Left cardiac atrium (tissue), 4 donors: Measurements from ENCODE around the gene TRIM10. TPM values are rescaled to one million over a fixed set of nuclear protein-coding genes. Genes with fewer than 3 reads are reported as not detected.
A peak's percentile ranks its signal among the peaks of the same experiment; 100 is the strongest.

Source experiments
- ATAC-seq, 2 donors: fragments of 200-7000 bp; cut with Tn5 transposase; one replicate each; pipeline ENCODE4 v1.9.1; 2020; ENCODE audit warnings: mild to moderate bottlenecking in 2 of 2, moderate library complexity in 2 of 2
- DNase-seq: peaks from one replicate; pipeline ENCODE4 v3.0.0-alpha.2; 2020
- intact Hi-C, 2 donors: fragments of 100-400 bp; cut with DNase I; formaldehyde crosslinking; loops; one replicate each; pipeline versions ENCODE4 v1.14.1 to v1.15.1; 2022 to 2023
- long read RNA-seq: library from polyadenylated mRNA; unstranded; transcript quantifications from one replicate; pipeline ENCODE4 v2.0.0, GENCODE V29; 2021
- total RNA-seq, 2 donors: library from RNA; stranded (reverse); fragmentation: NEBNext Ultra II Directional; extraction: Animal tissue kit (Norgen Biotek cat#: 25700); gene quantifications; one replicate each; pipeline ENCODE4 v1.2.1, GENCODE V29; 2021
- donor health status: DM: no; HTN: yes; CAD: no.
- donor health status: DM: no; HTN: yes; CAD: no; lungs with severe emphysema.
- donor health status: DM: yes; HTN: yes; CAD: no.
- donor health status: Dilated cardiomyopathy.

Gene TRIM10
- total RNA-seq, result not detected
- long read RNA-seq, result 0 reads

GRCh38 chr6:30160785-30161531 lies at the start of gene TRIM10:
TRIM10 (minus strand) TSS chr6:30161211; CDS start chr6:30160858, 353 bp downstream.
- no peak for DNase-seq
- no peak for ATAC-seq
- intact Hi-C loops, result no loop called here

GRCh38 chr6:30207619-30208295 lies 46.7 kb upstream of the TRIM10 start:
- intact Hi-C loops, result no loop called here
- DNase-seq (peak; percentile 33), ATAC-seq (peak in 1 of 2 donors; percentile 55)

- ATAC-seq, result peak in 1 of 2 donors; percentile 58
- intact Hi-C loops, result no loop called here
These were observed 46.0 kb upstream of the TRIM10 start for GRCh38 chr6:30206799-30207618.

GRCh38 chr6:30206152-30206551 lies 45.1 kb upstream of the TRIM10 start:
- intact Hi-C loops, result no loop called here
- DNase-seq (no peak), ATAC-seq (no peak)

More at GRCh38 chr6:30206799-30207618, 46.0 kb upstream of the TRIM10 start:
- DNase-seq, result no peak

GRCh38 chr6:30204116-30204515 lies 43.1 kb upstream of the TRIM10 start:
- ATAC-seq, result no peak
- DNase-seq, result no peak
- intact Hi-C loops, result no loop called here

GRCh38 chr6:30202366-30202765 lies 41.4 kb upstream of the TRIM10 start:
- intact Hi-C loops, result no loop called here
- ATAC-seq (no peak), DNase-seq (no peak)

- intact Hi-C loops, result no loop called here
- ATAC-seq, result no peak
- no peak for DNase-seq
These were observed 39.7 kb upstream of the TRIM10 start for GRCh38 chr6:30200551-30201281.

- no peak for ATAC-seq
- DNase-seq, result no peak
- intact Hi-C loops, result no loop called here
These were observed 37.4 kb upstream of the TRIM10 start for GRCh38 chr6:30198166-30199084.

GRCh38 chr6:30196376-30196775 lies 35.4 kb upstream of the TRIM10 start:
- ATAC-seq (no peak), DNase-seq (no peak)
- intact Hi-C loops, result no loop called here

- ATAC-seq, result no peak
- intact Hi-C loops, result no loop called here
- DNase-seq, result no peak
These were observed 34.9 kb upstream of the TRIM10 start for GRCh38 chr6:30195951-30196350.

- no peak for DNase-seq
- ATAC-seq, result no peak
- intact Hi-C loops, result no loop called here
These were observed 34.0 kb upstream of the TRIM10 start for GRCh38 chr6:30194797-30195690.

GRCh38 chr6:30192076-30192475 lies 31.1 kb upstream of the TRIM10 start:
- no peak for DNase-seq
- intact Hi-C loops, result no loop called here
- ATAC-seq, result no peak

- ATAC-seq (no peak), DNase-seq (no peak)
- intact Hi-C loops, result no loop called here
These were observed 27.5 kb upstream of the TRIM10 start for GRCh38 chr6:30188541-30188940.

GRCh38 chr6:30185846-30186484 lies 25.0 kb upstream of the TRIM10 start:
- intact Hi-C loops, result no loop called here
- DNase-seq (no peak), ATAC-seq (no peak)

- DNase-seq, result no peak
- no peak for ATAC-seq
- intact Hi-C loops, result no loop called here
These were observed 23.5 kb upstream of the TRIM10 start for GRCh38 chr6:30184417-30185031.

- intact Hi-C loops, result no loop called here
- no peak for ATAC-seq
- no peak for DNase-seq
These were observed 19.1 kb upstream of the TRIM10 start for GRCh38 chr6:30180145-30180544.
